ENCODE measurements around the gene HRCT1.

DNA sequence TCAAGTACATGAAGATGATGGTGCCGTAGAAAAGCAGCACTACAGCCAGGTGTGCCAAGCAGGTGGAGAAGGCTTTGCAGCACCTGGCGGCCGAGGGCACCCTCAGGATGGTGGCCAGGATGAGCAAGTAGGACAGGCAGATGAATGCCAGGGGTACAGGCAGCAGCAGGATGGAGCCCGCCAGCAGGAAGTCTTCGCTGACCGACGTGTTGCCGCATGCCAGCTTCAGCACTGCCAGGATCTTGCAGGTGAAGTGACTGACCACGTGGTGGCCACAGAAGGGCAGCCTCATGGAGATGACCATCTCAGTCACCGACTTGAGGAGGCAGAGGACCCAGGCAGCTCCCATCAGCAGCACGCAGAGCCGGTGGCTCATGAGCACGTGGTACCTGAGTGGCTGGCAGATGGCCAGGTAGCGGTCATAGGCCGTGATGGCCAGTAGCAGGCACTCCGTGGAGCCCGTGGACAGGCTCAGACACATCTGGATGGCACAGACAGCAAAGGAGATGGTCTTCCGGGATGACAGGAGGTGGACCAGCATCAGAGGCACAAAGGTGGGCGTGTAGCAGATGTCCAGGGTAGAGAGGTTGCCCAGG, 36.3 kb upstream of the HRCT1 start:
- TF ChIP-seq, protein P1, sequence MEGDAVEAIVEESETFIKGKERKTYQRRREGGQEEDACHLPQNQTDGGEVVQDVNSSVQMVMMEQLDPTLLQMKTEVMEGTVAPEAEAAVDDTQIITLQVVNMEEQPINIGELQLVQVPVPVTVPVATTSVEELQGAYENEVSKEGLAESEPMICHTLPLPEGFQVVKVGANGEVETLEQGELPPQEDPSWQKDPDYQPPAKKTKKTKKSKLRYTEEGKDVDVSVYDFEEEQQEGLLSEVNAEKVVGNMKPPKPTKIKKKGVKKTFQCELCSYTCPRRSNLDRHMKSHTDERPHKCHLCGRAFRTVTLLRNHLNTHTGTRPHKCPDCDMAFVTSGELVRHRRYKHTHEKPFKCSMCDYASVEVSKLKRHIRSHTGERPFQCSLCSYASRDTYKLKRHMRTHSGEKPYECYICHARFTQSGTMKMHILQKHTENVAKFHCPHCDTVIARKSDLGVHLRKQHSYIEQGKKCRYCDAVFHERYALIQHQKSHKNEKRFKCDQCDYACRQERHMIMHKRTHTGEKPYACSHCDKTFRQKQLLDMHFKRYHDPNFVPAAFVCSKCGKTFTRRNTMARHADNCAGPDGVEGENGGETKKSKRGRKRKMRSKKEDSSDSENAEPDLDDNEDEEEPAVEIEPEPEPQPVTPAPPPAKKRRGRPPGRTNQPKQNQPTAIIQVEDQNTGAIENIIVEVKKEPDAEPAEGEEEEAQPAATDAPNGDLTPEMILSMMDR (conservative IDR thresholded peaks at IDR 0.05; ENCODE audit: low read length) = no peak
- TF ChIP-seq EZH2phosphoT487 (IDR thresholded peaks at IDR 0.05; ENCODE audit: borderline replicate concordance) = no peak
